VCaP (cell line): ENCODE measurements around the gene FRAS1.
"Not testable (repeated sequence)": the region's sequence is repeated elsewhere in the genome, so short reads cannot be mapped to it uniquely, and the experiment has no call there.

Experiments used
- H3K27ac ChIP-seq: fragments of 450-650 bp; 2 replicates; pipeline ENCODE4 v1.5.1; 2017
- TF ChIP-seq, protein P1 (sequence below): fragments of 450-650 bp; conservative IDR thresholded peaks from 2 replicates; pipeline ENCODE4 v1.5.1; 2017; ENCODE audit warnings: mild to moderate bottlenecking, moderate library complexity

Gene FRAS1

DNA sequence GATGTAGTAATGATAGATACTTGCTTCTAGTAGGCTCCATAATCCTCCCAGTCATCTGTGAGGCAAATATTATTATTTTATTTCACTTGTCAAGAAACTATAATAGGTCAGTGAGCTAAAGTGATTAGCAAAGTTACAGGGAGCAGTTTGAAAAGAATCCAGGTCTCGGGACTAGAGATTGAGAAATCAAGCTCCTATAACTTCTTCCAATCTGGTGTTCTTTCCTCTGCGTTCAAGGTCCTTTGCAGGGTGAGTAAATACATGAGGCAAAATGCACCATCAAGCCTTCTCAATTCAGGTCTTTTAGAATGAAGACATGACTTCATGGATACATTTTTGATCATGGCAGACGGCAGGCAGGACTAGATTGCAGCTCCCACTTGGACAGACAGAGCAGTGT is 150.4 kb downstream of the FRAS1 start:
- TF ChIP-seq, protein P1, sequence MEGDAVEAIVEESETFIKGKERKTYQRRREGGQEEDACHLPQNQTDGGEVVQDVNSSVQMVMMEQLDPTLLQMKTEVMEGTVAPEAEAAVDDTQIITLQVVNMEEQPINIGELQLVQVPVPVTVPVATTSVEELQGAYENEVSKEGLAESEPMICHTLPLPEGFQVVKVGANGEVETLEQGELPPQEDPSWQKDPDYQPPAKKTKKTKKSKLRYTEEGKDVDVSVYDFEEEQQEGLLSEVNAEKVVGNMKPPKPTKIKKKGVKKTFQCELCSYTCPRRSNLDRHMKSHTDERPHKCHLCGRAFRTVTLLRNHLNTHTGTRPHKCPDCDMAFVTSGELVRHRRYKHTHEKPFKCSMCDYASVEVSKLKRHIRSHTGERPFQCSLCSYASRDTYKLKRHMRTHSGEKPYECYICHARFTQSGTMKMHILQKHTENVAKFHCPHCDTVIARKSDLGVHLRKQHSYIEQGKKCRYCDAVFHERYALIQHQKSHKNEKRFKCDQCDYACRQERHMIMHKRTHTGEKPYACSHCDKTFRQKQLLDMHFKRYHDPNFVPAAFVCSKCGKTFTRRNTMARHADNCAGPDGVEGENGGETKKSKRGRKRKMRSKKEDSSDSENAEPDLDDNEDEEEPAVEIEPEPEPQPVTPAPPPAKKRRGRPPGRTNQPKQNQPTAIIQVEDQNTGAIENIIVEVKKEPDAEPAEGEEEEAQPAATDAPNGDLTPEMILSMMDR, result no peak
- no peak overlapping the region for H3K27ac ChIP-seq

DNA sequence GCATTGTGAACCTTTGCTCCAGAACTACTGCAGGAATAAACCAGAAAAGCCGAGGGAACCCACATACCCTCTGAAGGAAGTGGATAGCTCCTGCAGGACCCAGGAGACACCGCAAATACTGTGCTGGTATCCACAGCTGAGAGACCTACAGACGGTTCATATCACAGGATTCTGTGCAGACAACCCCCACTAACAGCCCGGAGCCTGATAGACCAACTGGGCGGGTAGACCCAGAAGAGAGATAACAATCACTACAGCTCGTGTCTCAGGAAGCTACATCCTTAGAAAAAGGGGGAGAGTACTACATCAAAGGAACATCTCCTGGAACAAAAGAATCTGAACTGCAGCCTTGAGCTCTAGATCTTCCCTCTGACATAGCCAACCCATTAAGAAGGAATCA is 150.8 kb downstream of the FRAS1 start:
- H3K27ac ChIP-seq, result no peak overlapping the region
- TF ChIP-seq, protein P1, result no peak

DNA sequence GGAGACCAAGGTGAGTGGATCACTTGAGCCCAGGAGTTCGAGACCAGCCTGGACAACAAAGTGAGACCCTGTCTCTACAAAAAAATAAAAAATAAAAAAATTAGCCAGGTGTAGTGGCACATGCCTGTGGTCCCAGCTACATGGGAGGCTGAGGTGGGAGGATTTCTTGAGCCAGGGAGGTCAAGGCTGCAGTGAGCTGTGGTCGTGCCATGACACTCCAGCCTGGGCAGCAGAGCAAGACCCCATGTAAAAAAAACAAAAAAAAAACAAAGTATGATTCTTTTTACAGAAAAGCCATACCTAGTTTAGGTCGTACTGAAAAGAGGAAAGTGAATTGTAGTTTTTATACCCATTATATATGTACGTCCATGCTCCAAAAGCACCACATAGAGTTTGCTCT is 151.8 kb downstream of the FRAS1 start:
- not testable (repeated sequence) for H3K27ac ChIP-seq

DNA sequence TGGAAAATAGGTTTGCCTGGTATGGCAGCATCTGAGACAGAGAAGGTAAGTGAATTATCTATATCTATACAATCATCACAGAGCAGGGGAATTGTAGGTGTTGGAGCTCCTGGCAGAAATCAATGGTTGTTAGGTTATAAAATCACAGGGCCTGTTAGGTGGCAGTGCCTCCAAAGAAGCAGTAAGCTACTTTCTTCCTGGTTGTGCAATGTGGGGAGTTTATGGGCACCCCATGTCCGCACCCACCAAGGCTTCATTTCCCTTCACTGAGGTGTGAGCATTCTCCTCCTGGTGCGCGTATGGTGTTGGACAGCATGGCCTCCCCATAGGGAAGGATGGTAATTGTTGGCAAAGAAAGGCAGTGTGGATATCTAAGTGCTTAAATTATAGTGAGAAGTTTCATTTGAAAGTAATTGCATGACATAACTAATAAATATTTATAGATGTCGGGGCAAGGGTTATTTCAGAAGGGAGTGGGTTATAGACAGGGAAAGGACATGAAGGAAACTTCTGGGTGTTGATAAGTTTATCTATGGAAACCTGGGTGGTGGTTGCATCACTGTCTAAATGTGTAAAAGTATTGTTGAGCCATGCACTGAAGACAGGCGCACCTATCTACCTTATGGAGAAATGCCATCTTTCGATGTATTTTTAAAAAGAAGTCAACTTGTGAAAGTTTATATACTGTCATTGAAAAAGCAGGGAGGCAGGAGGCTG is 153.7 kb downstream of the FRAS1 start:
- no peak overlapping the region for H3K27ac ChIP-seq
- TF ChIP-seq, protein P1, result no peak

DNA sequence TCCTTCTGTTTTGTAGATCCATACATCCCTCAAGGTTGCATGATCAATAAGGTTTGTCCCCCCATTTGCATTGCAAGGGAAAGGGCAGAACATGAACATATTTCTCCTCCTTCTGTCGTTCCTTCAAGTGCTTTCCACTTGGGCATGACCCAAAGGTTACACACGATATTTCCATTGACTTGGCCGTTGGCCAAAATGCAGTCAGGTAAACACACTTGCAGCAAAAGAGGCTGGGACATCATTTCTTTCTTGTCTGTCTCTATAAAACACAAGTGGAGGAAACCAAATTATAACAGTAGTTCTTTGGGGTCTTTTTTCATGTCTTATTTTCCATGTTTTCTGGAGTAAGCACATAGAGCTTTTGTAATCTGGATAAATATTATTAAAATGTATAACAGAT is 156.1 kb downstream of the FRAS1 start:
- no peak overlapping the region for H3K27ac ChIP-seq
- TF ChIP-seq, protein P1, result no peak

DNA sequence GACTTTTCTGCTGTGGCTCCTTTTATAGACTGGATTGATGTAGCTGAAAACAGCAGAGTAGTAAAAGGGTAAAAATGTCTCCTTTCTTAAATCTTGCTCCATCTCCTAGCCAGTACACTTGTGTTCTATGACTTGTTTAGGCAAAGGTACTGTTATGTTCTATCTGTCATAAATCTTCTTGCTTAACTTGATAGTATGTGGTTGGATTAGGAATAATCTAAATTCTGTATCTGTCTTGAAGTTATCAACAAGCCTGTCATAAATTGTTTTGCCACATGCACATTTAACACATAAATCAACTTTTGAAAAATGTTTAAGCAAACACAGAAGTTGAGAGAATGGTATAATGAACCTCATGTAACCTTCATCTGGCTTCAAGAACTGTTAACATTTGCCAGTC is 157.0 kb downstream of the FRAS1 start:
- H3K27ac ChIP-seq, result no peak overlapping the region
- TF ChIP-seq, protein P1, result no peak

DNA sequence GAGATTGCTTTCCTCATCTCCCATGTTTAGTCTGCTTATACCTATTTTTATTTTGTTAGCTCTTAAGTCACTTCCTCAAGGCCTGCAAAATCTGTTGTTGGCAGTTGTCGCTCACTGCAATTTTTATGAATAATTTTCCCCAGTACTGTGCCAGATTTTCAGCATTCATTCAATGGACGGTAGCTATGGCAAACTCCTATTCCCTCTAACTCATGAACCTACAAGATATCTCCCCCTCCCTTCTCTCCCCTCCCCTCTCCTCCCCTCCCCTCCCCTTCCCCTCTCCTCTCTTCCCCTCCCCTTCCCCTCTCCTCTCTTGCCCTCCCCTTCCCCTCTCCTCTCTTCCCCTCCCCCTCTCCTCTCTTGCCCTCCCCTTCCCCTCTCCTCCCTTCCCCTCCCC is 160.4 kb downstream of the FRAS1 start:
- TF ChIP-seq, protein P1, result no peak
- H3K27ac ChIP-seq, result no peak overlapping the region

DNA sequence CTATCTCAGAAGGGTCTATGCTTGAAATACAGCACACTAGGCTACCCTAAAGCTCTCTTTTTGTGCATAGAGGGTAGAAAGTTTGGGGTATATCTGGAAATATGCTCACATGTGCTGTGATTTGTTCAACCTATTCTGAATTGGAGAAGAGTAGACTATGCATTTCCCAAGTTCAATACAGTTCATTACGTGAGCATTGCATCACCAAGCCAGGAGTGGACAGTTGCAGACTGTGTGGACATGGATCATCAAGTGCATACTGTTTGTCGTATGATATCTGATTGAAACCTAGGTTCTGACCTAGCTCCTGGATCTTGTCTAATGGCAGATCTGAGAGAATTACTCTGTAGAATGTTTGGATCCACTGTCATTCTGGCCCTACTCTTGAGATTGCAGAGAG is 161.1 kb downstream of the FRAS1 start:
- no peak overlapping the region for H3K27ac ChIP-seq
- TF ChIP-seq, protein P1, result no peak
